AG04449 (cell line): ENCODE data around the gene CARD11.

Source experiments
- CTCF ChIA-PET: fragments of 350-600 bp; formaldehyde crosslinking; extraction: SDS; loops from one replicate; lab custom pipeline; 2021; ENCODE audit warnings: antibody characterized with exemption; lab: Yijun Ruan, JAX
- POLR2A ChIA-PET: fragments of 400-600, 350-600 bp; formaldehyde crosslinking; extraction: SDS; loops from one replicate; lab custom pipeline; 2020; ENCODE audit warnings: antibody characterized with exemption, inconsistent platforms; lab: Yijun Ruan, JAX
- DNase-seq: peaks from one replicate; pipeline ENCODE4 v3.0.0-alpha.2; 2010; ENCODE audit warnings: low read depth, low spot score
- H3K4me3 ChIP-seq: 2 replicates; pipeline ENCODE4 v1.5.1; 2011; ENCODE audit warnings: low read depth, mild to moderate bottlenecking, control low read depth, low read length
- CTCF ChIP-seq: IDR thresholded peaks from one replicate; pipeline ENCODE4 v1.5.1; 2011; ENCODE audit warnings: mild to moderate bottlenecking, moderate library complexity, low read length, control low read depth, inconsistent platforms; ENCODE audit not compliant: insufficient read depth; ENCODE audit errors: missing control alignments

The CARD11 gene

DNA sequence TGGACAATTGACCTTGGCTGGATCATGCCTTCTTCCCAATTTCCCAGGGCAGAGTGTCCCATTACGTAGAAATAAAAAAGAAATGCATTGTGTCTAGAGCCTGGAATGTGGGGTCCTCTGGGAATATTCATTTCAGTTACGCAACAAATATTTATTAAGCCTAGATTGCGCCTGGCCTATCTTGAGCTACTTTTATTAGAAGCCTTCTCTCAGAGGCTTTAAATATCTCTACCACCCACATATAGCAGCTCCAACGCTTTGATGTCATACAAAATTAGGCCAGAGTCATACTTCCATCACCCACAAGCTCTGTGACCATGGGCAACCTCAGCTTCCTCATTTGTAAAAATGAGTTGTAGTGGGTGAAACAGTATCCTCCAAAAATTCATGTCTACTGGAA, 24.9 kb upstream of the CARD11 start:
- no peak for DNase-seq
- TF ChIP-seq CTCF = no peak

GRCh38 chr7:3067606-3068380, 24.1 kb upstream of the CARD11 start:
- POLR2A ChIA-PET = no interaction called here
- TF ChIP-seq CTCF = no peak
- CTCF ChIA-PET = no interaction called here
- DNase-seq = no peak
- no peak overlapping the region for H3K4me3 ChIP-seq

More for the DNA sequence above, 24.9 kb upstream of the CARD11 start:
- CTCF ChIA-PET = no interaction called here
- POLR2A ChIA-PET = no interaction called here
- no peak overlapping the region for H3K4me3 ChIP-seq

DNA sequence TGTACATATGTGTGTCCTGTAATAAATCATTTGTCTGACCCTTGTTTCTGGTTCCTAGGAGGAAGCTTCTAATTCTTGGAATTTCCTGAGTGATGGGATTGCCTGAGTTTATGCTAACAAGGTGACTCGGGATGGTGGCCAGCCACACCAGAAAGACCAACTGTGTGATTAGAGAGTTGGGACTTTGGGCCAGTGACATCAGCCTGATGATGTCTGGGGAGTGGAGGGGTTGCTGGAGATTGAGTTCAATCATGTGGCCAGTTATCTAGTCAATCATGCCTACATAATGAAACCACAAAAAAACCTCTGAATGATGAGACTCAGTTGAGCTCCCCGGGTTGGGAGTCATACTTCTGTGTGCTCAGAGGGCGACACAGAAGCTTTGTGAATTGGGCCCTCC, 23.5 kb upstream of the CARD11 start:
- TF ChIP-seq CTCF = no peak
- ChIA-PET POLR2A (no interaction called here), CTCF (no interaction called here)
- no peak overlapping the region for H3K4me3 ChIP-seq
- DNase-seq = no peak

GRCh38 chr7:3066506-3066905, 22.8 kb upstream of the CARD11 start:
- DNase-seq = no peak
- no peak overlapping the region for H3K4me3 ChIP-seq
- TF ChIP-seq CTCF = no peak
- ChIA-PET POLR2A (no interaction called here), CTCF (no interaction called here)

- H3K4me3 ChIP-seq = no peak overlapping the region
- ChIA-PET POLR2A (no interaction called here), CTCF (no interaction called here)
- no peak for TF ChIP-seq CTCF
- no peak for DNase-seq
Measured at GRCh38 chr7:3065724-3066143, 22.1 kb upstream of the CARD11 start.

GRCh38 chr7:3064067-3064466, 20.4 kb upstream of the CARD11 start:
- no peak for DNase-seq
- no peak for TF ChIP-seq CTCF
- CTCF ChIA-PET = no interaction called here
- no peak overlapping the region for H3K4me3 ChIP-seq
- POLR2A ChIA-PET = no interaction called here
